HG03469 (cell line): ENCODE measurements around the gene ZNF749.

Experiments
- ATAC-seq: cut with Tn5 transposase; IDR thresholded peaks from one replicate; pipeline ENCODE4 v1.9.1; 2021; ENCODE audit warnings: mild to moderate bottlenecking, moderate library complexity, moderate number of reproducible peaks; ENCODE audit not compliant: unreplicated experiment

The ZNF749 gene

GRCh38 chr19:57435062-57435978, at the start of gene ZNF749:
Gene ZNF749, plus strand, starts transcription at chr19:57435325. Its CDS starts 254 bp downstream, at chr19:57435579.
- ATAC-seq, result peak; percentile 89

- no peak for ATAC-seq
Measured at GRCh38 chr19:57389194-57389729, 45.9 kb upstream of the ZNF749 start.

- ATAC-seq, result peak; percentile 96
Measured at GRCh38 chr19:57389730-57390598, 45.2 kb upstream of the ZNF749 start, which contains the start of gene ZNF548. Gene ZNF548, plus strand, starts transcription at chr19:57389854. Its CDS starts 246 bp downstream, at chr19:57390100.

- ATAC-seq, result no peak
Measured at GRCh38 chr19:57395710-57396109, 39.4 kb upstream of the ZNF749 start.

GRCh38 chr19:57398868-57399267, 36.3 kb upstream of the ZNF749 start:
- ATAC-seq, result no peak

- no peak for ATAC-seq
Measured at GRCh38 chr19:57403737-57404563, 31.2 kb upstream of the ZNF749 start.

- no peak for ATAC-seq
Measured at GRCh38 chr19:57406516-57407123, 28.5 kb upstream of the ZNF749 start.

- ATAC-seq, result peak; percentile 95
Measured at GRCh38 chr19:57410877-57411671, 24.1 kb upstream of the ZNF749 start, which contains the start of gene ZNF17. Gene ZNF17, plus strand, starts transcription at chr19:57411161. Its CDS starts 2,455 bp downstream, at chr19:57413616.

GRCh38 chr19:57419439-57419838, 15.7 kb upstream of the ZNF749 start:
- no peak for ATAC-seq

- no peak for ATAC-seq
Measured at GRCh38 chr19:57421037-57421436, 14.1 kb upstream of the ZNF749 start.

GRCh38 chr19:57434386-57435061, 601 bp upstream of the ZNF749 start:
- ATAC-seq, result no peak

GRCh38 chr19:57436417-57436816, 1.3 kb downstream of the ZNF749 start:
- ATAC-seq, result no peak

- ATAC-seq, result no peak
Measured at GRCh38 chr19:57437931-57438330, 2.8 kb downstream of the ZNF749 start.

- ATAC-seq, result no peak
Measured at GRCh38 chr19:57438925-57439324, 3.8 kb downstream of the ZNF749 start.

- no peak for ATAC-seq
Measured at GRCh38 chr19:57441979-57442752, 7.0 kb downstream of the ZNF749 start.

- no peak for ATAC-seq
Measured at GRCh38 chr19:57443121-57443696, 8.1 kb downstream of the ZNF749 start.

GRCh38 chr19:57452307-57452706, 17.2 kb downstream of the ZNF749 start:
- ATAC-seq, result no peak
